ENCODE results near the gene RIPK4.
"Not testable (repeated sequence)": the region's sequence is repeated elsewhere in the genome, so short reads cannot be mapped to it uniquely, and the experiment has no call there.

RIPK4 gene

DNA sequence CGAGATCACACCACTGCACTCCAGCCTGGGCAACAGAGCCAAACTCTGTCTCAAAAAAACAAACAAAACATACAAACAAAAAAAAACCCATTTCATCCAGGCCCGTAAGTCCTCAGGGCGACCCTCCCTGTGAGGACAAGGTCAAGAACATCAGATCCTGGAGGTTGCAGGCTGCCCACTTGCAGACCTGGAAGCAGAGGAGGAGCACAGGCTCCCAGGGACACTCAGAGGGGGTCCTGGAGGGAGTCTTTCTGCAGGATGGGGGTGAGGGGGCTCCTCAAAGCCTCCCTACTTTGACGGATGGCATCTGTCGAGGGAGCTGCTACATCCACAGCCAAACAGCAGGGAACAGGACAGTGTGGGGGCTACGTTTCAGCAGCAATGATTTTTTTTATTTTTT is 47.2 kb downstream of the RIPK4 start:
- ChIA-PET POLR2A (no interaction called here), CTCF (no interaction called here)
- DNase-seq (ENCODE audit: extremely low spot score): no peak
- TF ChIP-seq FOXK2 (IDR thresholded peaks at IDR 0.05) (no peak), L3MBTL2 (conservative IDR thresholded peaks at IDR 0.05) (no peak), HDGF (IDR thresholded peaks at IDR 0.05; ENCODE audit: borderline replicate concordance) (no peak), ARNT (IDR thresholded peaks at IDR 0.05) (no peak)

DNA sequence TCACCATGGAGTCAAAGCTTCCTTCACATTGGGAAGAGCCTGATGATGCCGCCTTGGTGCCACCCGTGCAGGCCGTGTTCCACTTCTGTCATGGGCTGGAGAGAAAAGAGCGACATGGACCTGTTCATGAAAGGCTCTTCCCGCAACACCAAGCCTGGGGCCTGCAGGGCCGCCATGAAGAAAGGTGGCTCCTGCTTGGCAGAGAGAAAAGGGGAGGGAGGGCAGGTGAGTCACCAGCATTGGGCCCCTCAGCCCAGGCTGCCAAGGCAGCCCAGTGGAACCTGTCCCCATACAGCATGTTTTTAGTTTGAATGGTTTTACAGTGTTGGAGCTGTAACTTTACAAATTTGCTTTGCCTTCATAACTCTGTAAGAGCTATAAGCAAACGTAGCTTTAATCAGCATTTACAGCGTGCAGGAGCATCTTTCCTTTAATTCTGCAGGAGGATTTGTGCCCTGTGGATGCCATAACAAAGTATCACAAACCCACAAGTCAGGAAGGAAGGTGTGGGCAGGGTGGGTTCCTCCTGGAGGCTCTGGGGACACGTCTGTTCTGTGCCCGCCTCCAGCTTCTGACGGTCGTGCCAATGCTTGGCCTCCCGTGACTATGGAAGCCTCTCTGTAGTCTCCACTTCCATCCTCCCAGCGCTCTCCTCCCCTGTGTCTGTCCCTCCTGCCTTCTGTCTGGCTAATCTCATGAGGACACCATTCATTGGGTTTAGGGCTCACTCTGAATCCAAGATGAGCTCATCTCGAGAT is 49.1 kb downstream of the RIPK4 start:
- POLR2A ChIA-PET: no interaction called here
- CTCF ChIA-PET: no interaction called here

DNA sequence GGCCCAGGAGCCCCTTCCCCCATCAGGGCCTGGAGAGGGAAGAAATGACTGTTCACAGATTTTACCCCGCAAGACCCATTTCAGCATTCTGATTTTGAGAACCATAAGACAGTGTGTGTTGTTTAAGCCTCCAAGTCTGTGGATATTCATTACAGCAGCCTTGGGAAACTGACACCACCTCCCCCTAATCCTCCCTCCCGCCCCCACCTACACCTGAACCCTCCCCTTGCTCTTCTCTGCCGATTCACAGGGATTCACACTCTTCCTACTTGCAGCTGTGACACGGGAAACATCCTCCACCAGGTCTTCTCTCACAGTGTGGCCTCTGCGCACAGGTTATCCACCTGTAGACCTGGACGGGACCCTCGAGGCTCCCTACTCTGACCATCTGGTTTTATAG is 50.1 kb downstream of the RIPK4 start:
- TF ChIP-seq LEF1 (IDR thresholded peaks at IDR 0.05; ENCODE audit: borderline replicate concordance) (no peak), L3MBTL2 (conservative IDR thresholded peaks at IDR 0.05) (no peak), ZNF384 (IDR thresholded peaks at IDR 0.05) (no peak), BHLHE40 (IDR thresholded peaks at IDR 0.05; ENCODE audit: borderline replicate concordance) (no peak), ELF4 (IDR thresholded peaks at IDR 0.05) (no peak), NFRKB (IDR thresholded peaks at IDR 0.05) (no peak), TARDBP (IDR thresholded peaks at IDR 0.05) (no peak)

More for the DNA sequence above, 49.1 kb downstream of the RIPK4 start:
- DNase-seq (ENCODE audit: extremely low spot score): no peak
- TF ChIP-seq SUZ12 (IDR thresholded peaks at IDR 0.05): no peak
- TF ChIP-seq ELF4 (IDR thresholded peaks at IDR 0.05): no peak
- TF ChIP-seq NFRKB (IDR thresholded peaks at IDR 0.05): no peak

DNA sequence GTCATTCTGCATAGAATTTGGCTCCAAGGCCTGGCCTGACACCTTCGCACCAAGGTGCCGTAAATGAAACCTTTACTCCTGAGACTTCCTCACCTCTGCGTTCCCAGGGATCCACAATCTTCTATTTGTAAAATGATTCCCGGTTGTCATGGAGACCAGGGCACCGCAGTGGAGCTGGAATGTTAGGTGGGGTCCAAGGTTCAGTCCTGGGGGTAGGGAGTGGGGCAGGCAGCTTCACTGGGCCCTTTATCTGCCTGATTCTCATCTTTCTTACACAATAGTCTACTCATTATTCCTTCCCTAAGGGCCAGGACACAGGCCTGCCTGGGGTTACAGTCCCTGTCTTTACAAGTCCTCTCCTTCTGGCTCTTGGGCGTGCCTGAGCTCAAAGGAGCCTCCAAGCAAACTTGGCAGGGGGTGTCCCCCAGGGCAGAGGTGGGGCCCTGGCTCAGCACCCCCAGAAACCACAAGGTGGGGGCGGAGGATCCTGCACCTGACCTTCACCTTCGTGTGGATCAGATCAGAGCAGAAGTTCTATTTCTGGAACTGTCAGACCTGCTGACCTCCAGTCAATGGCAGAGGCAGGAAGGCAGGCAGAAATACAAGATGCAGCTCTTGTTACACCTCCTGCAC is 51.1 kb downstream of the RIPK4 start:
- no peak for DNase-seq (ENCODE audit: extremely low spot score)
- ChIA-PET CTCF (interaction anchor here (0.7 kb wide), 1 partner anchor 42 kb away, joined by 3 read pairs; no protein-coding TSS in a partner anchor), POLR2A (no interaction called here)
- no peak for TF ChIP-seq ELF4 (IDR thresholded peaks at IDR 0.05)
- TF ChIP-seq LEF1 (IDR thresholded peaks at IDR 0.05; ENCODE audit: borderline replicate concordance): no peak
- no peak for TF ChIP-seq FOXM1 (IDR thresholded peaks at IDR 0.05; ENCODE audit: borderline replicate concordance)
- no peak for TF ChIP-seq ZNF384 (IDR thresholded peaks at IDR 0.05)
- TF ChIP-seq SUZ12 (IDR thresholded peaks at IDR 0.05): no peak
- TF ChIP-seq L3MBTL2 (conservative IDR thresholded peaks at IDR 0.05): no peak
- no peak for TF ChIP-seq CTBP1 (IDR thresholded peaks at IDR 0.05; ENCODE audit: borderline replicate concordance)

More for the DNA sequence above, 50.1 kb downstream of the RIPK4 start:
- CTCF ChIA-PET: no interaction called here
- POLR2A ChIA-PET: no interaction called here
- no peak for DNase-seq (ENCODE audit: extremely low spot score)

DNA sequence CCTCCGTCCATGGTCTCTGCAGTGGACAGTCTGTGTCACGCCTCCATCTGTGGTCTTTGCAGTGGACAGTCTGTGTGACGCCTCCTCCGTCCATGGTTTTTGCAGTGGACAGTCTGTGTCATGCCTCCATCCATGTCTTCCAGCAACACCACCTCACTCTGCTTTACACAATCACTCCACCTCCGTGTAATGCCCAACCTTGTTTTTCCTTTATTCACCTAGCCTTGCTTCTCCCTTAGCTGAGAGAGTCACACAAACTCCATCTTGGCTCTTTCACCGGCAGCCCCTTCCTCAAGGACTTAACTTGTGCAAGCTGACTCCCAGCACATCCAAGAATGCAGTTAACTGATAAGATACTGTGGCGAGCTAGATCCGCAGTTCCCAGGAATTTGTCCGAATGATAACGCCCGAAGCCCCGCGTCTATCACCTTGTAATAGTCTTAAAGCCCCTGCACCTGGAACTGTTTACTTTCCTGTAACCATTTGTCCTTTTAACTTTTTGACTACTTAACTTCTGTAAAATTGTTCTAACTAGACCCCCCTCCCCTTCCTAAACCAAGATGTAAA is 52.5 kb downstream of the RIPK4 start:
- POLR2A ChIA-PET; DNase-seq (ENCODE audit: extremely low spot score); CTCF ChIA-PET: not testable (repeated sequence)

DNA sequence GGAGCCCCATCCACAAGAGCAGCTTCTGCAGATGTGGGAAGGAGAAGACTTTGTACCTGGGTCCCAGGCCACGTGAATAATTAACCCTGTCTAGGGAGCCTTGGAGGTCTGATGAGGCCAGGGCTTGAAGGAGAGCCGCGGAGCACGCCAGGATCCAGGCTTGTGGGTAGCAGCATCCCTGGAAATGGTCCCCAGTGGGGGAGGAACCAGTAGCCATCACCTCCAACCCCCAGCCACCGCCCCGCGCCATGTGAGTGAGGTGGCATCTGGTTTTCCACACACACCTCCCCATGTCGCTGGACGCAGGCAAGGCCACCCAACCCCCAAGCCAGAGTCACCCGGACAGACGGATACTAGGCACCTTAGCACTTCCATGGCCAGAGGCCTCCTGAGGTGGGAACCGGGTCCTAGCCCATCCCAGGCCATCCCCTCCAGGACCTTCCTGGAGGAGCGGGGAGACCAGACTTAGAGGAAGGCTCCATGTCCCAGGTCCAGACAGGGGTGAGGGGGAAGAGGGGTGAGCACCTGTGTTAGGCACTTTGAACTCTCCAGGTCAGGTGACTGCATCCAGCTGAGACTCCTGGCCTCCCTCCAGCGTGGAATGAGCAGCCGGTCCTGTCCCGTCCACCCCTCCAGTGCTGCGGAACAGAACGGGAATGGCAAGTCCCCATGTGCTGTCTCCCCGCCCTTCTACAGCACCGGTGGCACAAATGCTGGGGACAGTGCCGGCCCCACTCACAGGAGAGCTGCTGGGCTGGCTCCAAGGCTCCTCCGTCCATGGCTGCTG is 53.2 kb downstream of the RIPK4 start:
- TF ChIP-seq FOXK2 (IDR thresholded peaks at IDR 0.05): no peak
- no peak for TF ChIP-seq SUZ12 (IDR thresholded peaks at IDR 0.05)
- TF ChIP-seq SP1 (IDR thresholded peaks at IDR 0.05): no peak
- TF ChIP-seq ZNF384 (IDR thresholded peaks at IDR 0.05): no peak
- no peak for TF ChIP-seq NFRKB (IDR thresholded peaks at IDR 0.05)
- no peak for TF ChIP-seq ARNT (IDR thresholded peaks at IDR 0.05)
- no peak for TF ChIP-seq CTBP1 (IDR thresholded peaks at IDR 0.05; ENCODE audit: borderline replicate concordance)
- no peak for TF ChIP-seq BHLHE40 (IDR thresholded peaks at IDR 0.05; ENCODE audit: borderline replicate concordance)
- no peak for TF ChIP-seq HDGF (IDR thresholded peaks at IDR 0.05; ENCODE audit: borderline replicate concordance)
- TF ChIP-seq FOXA1 (IDR thresholded peaks at IDR 0.05): no peak
- TF ChIP-seq LEF1 (IDR thresholded peaks at IDR 0.05; ENCODE audit: borderline replicate concordance): no peak
- TF ChIP-seq ELF4 (IDR thresholded peaks at IDR 0.05): no peak
- TF ChIP-seq L3MBTL2 (conservative IDR thresholded peaks at IDR 0.05): no peak
- no peak for TF ChIP-seq FOXM1 (IDR thresholded peaks at IDR 0.05; ENCODE audit: borderline replicate concordance)
- TF ChIP-seq, protein P1, sequence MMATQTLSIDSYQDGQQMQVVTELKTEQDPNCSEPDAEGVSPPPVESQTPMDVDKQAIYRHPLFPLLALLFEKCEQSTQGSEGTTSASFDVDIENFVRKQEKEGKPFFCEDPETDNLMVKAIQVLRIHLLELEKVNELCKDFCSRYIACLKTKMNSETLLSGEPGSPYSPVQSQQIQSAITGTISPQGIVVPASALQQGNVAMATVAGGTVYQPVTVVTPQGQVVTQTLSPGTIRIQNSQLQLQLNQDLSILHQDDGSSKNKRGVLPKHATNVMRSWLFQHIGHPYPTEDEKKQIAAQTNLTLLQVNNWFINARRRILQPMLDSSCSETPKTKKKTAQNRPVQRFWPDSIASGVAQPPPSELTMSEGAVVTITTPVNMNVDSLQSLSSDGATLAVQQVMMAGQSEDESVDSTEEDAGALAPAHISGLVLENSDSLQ (IDR thresholded peaks at IDR 0.05): no peak
- no peak for TF ChIP-seq TARDBP (IDR thresholded peaks at IDR 0.05)
- ChIA-PET POLR2A (no interaction called here), CTCF (no interaction called here)
- DNase-seq (ENCODE audit: extremely low spot score): no peak

DNA sequence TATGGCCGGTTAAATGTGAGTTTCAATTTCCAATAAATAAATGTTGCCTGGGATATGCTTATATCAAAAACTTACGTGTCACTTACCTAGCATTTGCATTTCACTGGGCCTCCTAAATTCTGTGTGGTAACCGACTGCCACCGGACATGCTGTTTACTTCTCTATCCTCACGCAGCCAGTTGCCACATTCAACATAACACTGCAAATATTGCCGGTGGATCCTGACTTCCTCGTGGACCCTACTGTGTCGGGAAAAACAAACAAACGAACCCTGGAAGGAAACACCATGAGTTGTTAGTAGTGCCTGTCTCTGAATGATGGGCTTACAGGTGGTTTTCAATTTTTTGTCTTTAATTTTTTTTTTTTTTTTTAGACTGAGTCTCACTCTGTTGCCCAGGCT is 54.1 kb downstream of the RIPK4 start:
- no peak for DNase-seq (ENCODE audit: extremely low spot score)
- TF ChIP-seq ZNF384 (IDR thresholded peaks at IDR 0.05) (no peak), FOXM1 (IDR thresholded peaks at IDR 0.05; ENCODE audit: borderline replicate concordance) (no peak), SUZ12 (IDR thresholded peaks at IDR 0.05) (no peak), ELF4 (IDR thresholded peaks at IDR 0.05) (no peak), FOXK2 (IDR thresholded peaks at IDR 0.05) (no peak), BHLHE40 (IDR thresholded peaks at IDR 0.05; ENCODE audit: borderline replicate concordance) (no peak), CTBP1 (IDR thresholded peaks at IDR 0.05; ENCODE audit: borderline replicate concordance) (no peak), LEF1 (IDR thresholded peaks at IDR 0.05; ENCODE audit: borderline replicate concordance) (no peak), L3MBTL2 (conservative IDR thresholded peaks at IDR 0.05) (no peak), NFRKB (IDR thresholded peaks at IDR 0.05) (no peak), FOXA1 (IDR thresholded peaks at IDR 0.05) (no peak), TARDBP (IDR thresholded peaks at IDR 0.05) (no peak), SP1 (IDR thresholded peaks at IDR 0.05) (no peak), ARNT (IDR thresholded peaks at IDR 0.05) (no peak), HDGF (IDR thresholded peaks at IDR 0.05; ENCODE audit: borderline replicate concordance) (no peak)
- TF ChIP-seq, protein P1 (IDR thresholded peaks at IDR 0.05): no peak
- CTCF ChIA-PET: no interaction called here
- POLR2A ChIA-PET: no interaction called here

All from HEK293T (cell line).